Measurements from ENCODE around the gene IL18.

IL18 gene

GRCh38 chr11:112186304-112186703 is 22.4 kb upstream of the IL18 start:
- Histone ChIP-seq H3K4me3 (ENCODE audit: extremely low read depth, insufficient read depth, low read length, poor library complexity, severe bottlenecking) (no peak overlapping the region), H3K9me3 (ENCODE audit: control insufficient read depth, low read length) (peaks cover 3% of the 10 kb centered on the region), H3K4me1 (ENCODE audit: control insufficient read depth, insufficient read depth, low read length, poor library complexity, severe bottlenecking) (no peaks in the 10 kb centered on the region), H3K27ac (ENCODE audit: low read depth, low read length, severe bottlenecking) (no peak overlapping the region), H3K36me3 (ENCODE audit: control insufficient read depth, insufficient read depth, low read length) (no peaks in the 10 kb centered on the region)

DNA sequence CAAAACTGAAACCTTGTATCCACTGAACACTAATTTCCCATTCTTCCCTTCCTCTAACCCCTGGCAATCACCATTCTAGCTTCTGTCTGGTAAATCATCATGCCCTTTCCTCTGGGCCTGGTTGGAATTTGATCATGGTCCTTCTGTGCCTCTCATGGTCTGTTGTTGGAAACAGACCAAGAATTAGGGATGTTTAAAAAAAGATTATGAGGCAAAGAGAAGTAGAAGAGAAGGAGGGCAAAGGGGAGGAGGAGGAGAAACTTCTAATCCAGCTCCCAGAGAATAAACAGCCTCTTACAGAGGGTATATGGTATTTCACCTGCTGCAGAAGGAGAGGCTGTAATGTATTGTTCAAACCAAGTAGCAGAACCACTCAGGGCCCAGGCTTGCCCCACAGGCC is 22.0 kb upstream of the IL18 start:
- H3K4me1 ChIP-seq (ENCODE audit: control insufficient read depth, insufficient read depth, low read length, poor library complexity, severe bottlenecking) = no peaks in the 10 kb centered on the region
- no peaks in the 10 kb centered on the region for H3K36me3 ChIP-seq (ENCODE audit: control insufficient read depth, insufficient read depth, low read length)
- no peak overlapping the region for H3K27ac ChIP-seq (ENCODE audit: low read depth, low read length, severe bottlenecking)
- peaks cover 3% of the 10 kb centered on the region for H3K9me3 ChIP-seq (ENCODE audit: control insufficient read depth, low read length)
- H3K4me3 ChIP-seq (ENCODE audit: extremely low read depth, insufficient read depth, low read length, poor library complexity, severe bottlenecking) = no peak overlapping the region

- H3K36me3 ChIP-seq (ENCODE audit: control insufficient read depth, insufficient read depth, low read length) = no peaks in the 10 kb centered on the region
- no peak overlapping the region for H3K27ac ChIP-seq (ENCODE audit: low read depth, low read length, severe bottlenecking)
- H3K4me3 ChIP-seq (ENCODE audit: extremely low read depth, insufficient read depth, low read length, poor library complexity, severe bottlenecking) = no peak overlapping the region
- no CpG with 5 or more reads among the region's 1 CpG for WGBS, 2 experiments (ENCODE audit: insufficient coverage in 2 of 2)
- H3K4me1 ChIP-seq (ENCODE audit: control insufficient read depth, insufficient read depth, low read length, poor library complexity, severe bottlenecking) = no peaks in the 10 kb centered on the region
- peaks cover 3% of the 10 kb centered on the region for H3K9me3 ChIP-seq (ENCODE audit: control insufficient read depth, low read length)
These were observed 19.0 kb upstream of the IL18 start for GRCh38 chr11:112182867-112183266.

DNA sequence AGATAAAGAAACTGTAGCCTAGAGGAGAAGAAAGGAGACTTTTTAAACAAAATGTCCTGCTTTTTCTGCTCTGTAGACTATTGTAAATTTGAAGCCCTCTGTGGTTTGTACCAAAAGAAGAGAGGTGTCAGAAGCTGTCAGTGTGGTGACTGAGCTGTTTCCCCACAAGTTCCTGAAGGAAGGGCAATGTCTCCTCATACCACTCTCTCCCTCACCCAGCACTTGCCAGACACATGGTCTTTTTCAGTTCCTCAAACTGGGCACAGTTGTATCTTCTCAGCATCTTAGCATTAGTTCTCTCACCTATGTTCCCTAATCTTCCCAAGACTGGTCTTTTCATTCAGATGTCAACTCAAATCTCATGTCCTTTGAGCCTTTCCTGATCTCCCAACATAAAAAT is 15.7 kb upstream of the IL18 start:
- no peaks in the 10 kb centered on the region for H3K36me3 ChIP-seq (ENCODE audit: control insufficient read depth, insufficient read depth, low read length)
- no peak overlapping the region for H3K4me3 ChIP-seq (ENCODE audit: extremely low read depth, insufficient read depth, low read length, poor library complexity, severe bottlenecking)
- H3K9me3 ChIP-seq (ENCODE audit: control insufficient read depth, low read length) = peaks cover 3% of the 10 kb centered on the region
- H3K27ac ChIP-seq (ENCODE audit: low read depth, low read length, severe bottlenecking) = no peak overlapping the region
- H3K4me1 ChIP-seq (ENCODE audit: control insufficient read depth, insufficient read depth, low read length, poor library complexity, severe bottlenecking) = no peaks in the 10 kb centered on the region

DNA sequence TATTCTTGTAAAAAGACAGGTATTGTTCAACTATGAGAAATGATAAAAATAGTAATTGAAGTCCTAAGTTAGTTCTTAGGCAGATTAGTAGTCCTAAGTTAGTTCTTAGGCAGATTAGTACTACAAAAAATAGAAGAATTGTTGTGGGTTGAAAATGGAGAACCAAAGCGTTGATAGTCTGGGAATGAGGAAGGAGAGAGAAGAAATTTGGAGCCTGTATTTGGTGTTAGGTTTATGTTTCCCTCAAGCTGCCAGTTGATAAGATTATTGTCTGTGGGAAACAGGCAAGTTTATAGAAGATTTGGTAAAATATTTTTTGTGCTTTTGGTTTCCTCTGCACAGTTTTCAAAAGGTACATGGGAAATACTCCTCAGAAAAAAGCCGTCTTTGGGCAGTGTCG is 15.0 kb upstream of the IL18 start:
- H3K4me3 ChIP-seq (ENCODE audit: extremely low read depth, insufficient read depth, low read length, poor library complexity, severe bottlenecking) = no peak overlapping the region
- H3K27ac ChIP-seq (ENCODE audit: low read depth, low read length, severe bottlenecking) = no peak overlapping the region
- 93 to 98% methylated on average over 3 of the region's 3 CpGs for WGBS, 2 experiments (ENCODE audit: insufficient coverage in 2 of 2)
- no peaks in the 10 kb centered on the region for H3K4me1 ChIP-seq (ENCODE audit: control insufficient read depth, insufficient read depth, low read length, poor library complexity, severe bottlenecking)
- no peaks in the 10 kb centered on the region for H3K36me3 ChIP-seq (ENCODE audit: control insufficient read depth, insufficient read depth, low read length)
- peaks cover 3% of the 10 kb centered on the region for H3K9me3 ChIP-seq (ENCODE audit: control insufficient read depth, low read length)

DNA sequence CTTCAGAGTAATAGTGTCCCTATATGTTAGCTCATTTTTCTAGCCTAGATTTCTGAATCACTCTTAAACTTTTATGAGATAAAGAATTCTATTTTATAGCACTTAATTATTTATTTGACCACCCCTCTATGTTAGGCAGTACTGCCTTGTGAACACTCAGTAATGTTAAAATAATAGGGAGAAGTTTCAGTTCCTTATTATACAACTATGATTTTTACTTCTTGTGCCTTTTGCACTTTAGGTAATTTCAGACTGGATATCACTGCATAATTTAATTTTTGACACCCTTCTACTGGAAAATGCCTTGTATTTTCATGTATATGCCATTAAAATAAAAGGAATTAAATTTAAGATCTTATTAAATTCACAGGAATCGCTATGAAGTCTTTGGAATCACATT is 14.5 kb upstream of the IL18 start:
- Histone ChIP-seq H3K36me3 (ENCODE audit: control insufficient read depth, insufficient read depth, low read length) (no peaks in the 10 kb centered on the region), H3K4me1 (ENCODE audit: control insufficient read depth, insufficient read depth, low read length, poor library complexity, severe bottlenecking) (no peaks in the 10 kb centered on the region), H3K4me3 (ENCODE audit: extremely low read depth, insufficient read depth, low read length, poor library complexity, severe bottlenecking) (no peak overlapping the region), H3K9me3 (ENCODE audit: control insufficient read depth, low read length) (peaks cover 3% of the 10 kb centered on the region), H3K27ac (ENCODE audit: low read depth, low read length, severe bottlenecking) (no peak overlapping the region)
- 100% methylated on average over 1 of the region's 1 CpG; no CpG with 5 or more reads in 1 of the 2 experiments for WGBS, 2 experiments (ENCODE audit: insufficient coverage in 2 of 2)

- Histone ChIP-seq H3K9me3 (ENCODE audit: control insufficient read depth, low read length) (peaks cover 3% of the 10 kb centered on the region), H3K4me1 (ENCODE audit: control insufficient read depth, insufficient read depth, low read length, poor library complexity, severe bottlenecking) (no peaks in the 10 kb centered on the region), H3K27ac (ENCODE audit: low read depth, low read length, severe bottlenecking) (no peak overlapping the region), H3K36me3 (ENCODE audit: control insufficient read depth, insufficient read depth, low read length) (no peaks in the 10 kb centered on the region), H3K4me3 (ENCODE audit: extremely low read depth, insufficient read depth, low read length, poor library complexity, severe bottlenecking) (no peak overlapping the region)
- 90 to 100% methylated on average over 1 to 4 of the region's 4 CpGs for WGBS, 2 experiments (ENCODE audit: insufficient coverage in 2 of 2)
These were observed 13.7 kb upstream of the IL18 start for GRCh38 chr11:112177589-112177988.

- Histone ChIP-seq H3K4me3 (ENCODE audit: extremely low read depth, insufficient read depth, low read length, poor library complexity, severe bottlenecking) (no peak overlapping the region), H3K4me1 (ENCODE audit: control insufficient read depth, insufficient read depth, low read length, poor library complexity, severe bottlenecking) (no peaks in the 10 kb centered on the region), H3K27ac (ENCODE audit: low read depth, low read length, severe bottlenecking) (peak overlapping the region; percentile 85), H3K9me3 (ENCODE audit: control insufficient read depth, low read length) (no peaks in the 10 kb centered on the region), H3K36me3 (ENCODE audit: control insufficient read depth, insufficient read depth, low read length) (no peaks in the 10 kb centered on the region)
- WGBS, 2 experiments (ENCODE audit: insufficient coverage in 2 of 2) = no CpG with 5 or more reads among the region's 1 CpG
These were observed 12.2 kb upstream of the IL18 start for GRCh38 chr11:112176077-112176476.

- peak overlapping the region; percentile 85 for H3K27ac ChIP-seq (ENCODE audit: low read depth, low read length, severe bottlenecking)
- H3K9me3 ChIP-seq (ENCODE audit: control insufficient read depth, low read length) = no peaks in the 10 kb centered on the region
- no peak overlapping the region for H3K4me3 ChIP-seq (ENCODE audit: extremely low read depth, insufficient read depth, low read length, poor library complexity, severe bottlenecking)
- WGBS, 2 experiments (ENCODE audit: insufficient coverage in 2 of 2) = 47 to 52% methylated on average over 2 of the region's 4 CpGs
- no peaks in the 10 kb centered on the region for H3K4me1 ChIP-seq (ENCODE audit: control insufficient read depth, insufficient read depth, low read length, poor library complexity, severe bottlenecking)
- no peaks in the 10 kb centered on the region for H3K36me3 ChIP-seq (ENCODE audit: control insufficient read depth, insufficient read depth, low read length)
These were observed 11.7 kb upstream of the IL18 start for GRCh38 chr11:112175599-112175952.

DNA sequence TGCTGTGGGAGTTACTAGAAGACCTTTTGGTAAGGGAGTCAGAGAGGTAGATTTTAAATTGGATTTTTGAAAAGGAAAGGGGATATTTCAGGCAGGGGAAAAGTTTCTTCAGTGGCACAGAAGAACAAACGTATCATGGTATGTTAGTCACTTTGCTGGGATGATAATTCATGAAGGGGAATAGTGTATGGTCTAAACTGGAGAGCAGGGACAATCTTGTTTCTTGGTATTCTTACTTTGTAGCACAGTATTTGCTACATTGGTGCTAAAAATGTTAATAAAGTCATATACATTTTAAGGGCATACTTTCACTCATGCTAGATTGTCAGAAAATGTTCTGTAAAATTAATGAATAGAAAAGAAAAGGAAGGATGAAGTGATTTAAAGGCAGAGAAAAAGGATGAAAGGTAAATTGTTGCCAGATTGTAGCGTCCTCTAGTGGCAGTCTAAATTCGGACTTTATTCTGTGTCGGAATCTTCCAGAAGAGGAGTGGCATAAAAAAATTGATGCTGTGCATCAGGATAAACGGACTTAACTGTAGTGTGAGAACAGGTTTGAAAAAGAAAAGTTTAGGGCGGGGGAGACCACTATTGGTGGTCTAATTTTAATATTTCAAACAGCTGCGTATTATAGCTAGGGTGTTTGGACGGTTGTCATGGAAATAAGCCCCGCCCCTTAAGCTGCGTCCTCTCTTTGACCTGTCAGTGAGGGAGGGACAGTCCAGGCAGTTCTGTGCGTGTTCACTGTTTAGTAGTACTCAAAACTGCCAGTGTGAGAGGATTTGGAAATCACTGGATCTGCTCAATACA is 11.1 kb upstream of the IL18 start, which contains the start of gene BCO2:
BCO2 (plus strand) TSS at position 724 of the 810 bp plus-strand sequence. CDS start 90 bp downstream, outside the sequence.
- H3K27ac ChIP-seq (ENCODE audit: low read depth, low read length, severe bottlenecking) = peak within 1 kb of the TSS; percentile 85
- H3K4me3 ChIP-seq (ENCODE audit: extremely low read depth, insufficient read depth, low read length, poor library complexity, severe bottlenecking) = peak within 1 kb of the TSS; percentile 24
- H3K36me3 ChIP-seq (ENCODE audit: control insufficient read depth, insufficient read depth, low read length) = no peaks in the 10 kb centered on the region
- 5 to 10% methylated on average over 9 to 10 of the region's 11 CpGs for WGBS, 2 experiments (ENCODE audit: insufficient coverage in 2 of 2)
- H3K4me1 ChIP-seq (ENCODE audit: control insufficient read depth, insufficient read depth, low read length, poor library complexity, severe bottlenecking) = no peaks in the 10 kb centered on the region
- no peaks in the 10 kb centered on the region for H3K9me3 ChIP-seq (ENCODE audit: control insufficient read depth, low read length)

- no peaks in the 10 kb centered on the region for H3K4me1 ChIP-seq (ENCODE audit: control insufficient read depth, insufficient read depth, low read length, poor library complexity, severe bottlenecking)
- WGBS, 2 experiments (ENCODE audit: insufficient coverage in 2 of 2) = 100% methylated on average over 1 of the region's 3 CpGs
- H3K36me3 ChIP-seq (ENCODE audit: control insufficient read depth, insufficient read depth, low read length) = no peaks in the 10 kb centered on the region
- no peaks in the 10 kb centered on the region for H3K9me3 ChIP-seq (ENCODE audit: control insufficient read depth, low read length)
- no peak overlapping the region for H3K27ac ChIP-seq (ENCODE audit: low read depth, low read length, severe bottlenecking)
- no peak overlapping the region for H3K4me3 ChIP-seq (ENCODE audit: extremely low read depth, insufficient read depth, low read length, poor library complexity, severe bottlenecking)
These were observed 9.3 kb upstream of the IL18 start for GRCh38 chr11:112173152-112173551.

All from mesodermal cell (in vitro differentiated cells).